ENCODE measurements around the gene RAMAC. TPM values are rescaled to one million over a fixed set of nuclear protein-coding genes. Genes with fewer than 3 reads are reported as not detected.
"Not testable (repeated sequence)": the region's sequence is repeated elsewhere in the genome, so short reads cannot be mapped to it uniquely, and the experiment has no call there.

The RAMAC gene
- total RNA-seq, 1 experiment from 2014 or later: 44.0 TPM

DNA sequence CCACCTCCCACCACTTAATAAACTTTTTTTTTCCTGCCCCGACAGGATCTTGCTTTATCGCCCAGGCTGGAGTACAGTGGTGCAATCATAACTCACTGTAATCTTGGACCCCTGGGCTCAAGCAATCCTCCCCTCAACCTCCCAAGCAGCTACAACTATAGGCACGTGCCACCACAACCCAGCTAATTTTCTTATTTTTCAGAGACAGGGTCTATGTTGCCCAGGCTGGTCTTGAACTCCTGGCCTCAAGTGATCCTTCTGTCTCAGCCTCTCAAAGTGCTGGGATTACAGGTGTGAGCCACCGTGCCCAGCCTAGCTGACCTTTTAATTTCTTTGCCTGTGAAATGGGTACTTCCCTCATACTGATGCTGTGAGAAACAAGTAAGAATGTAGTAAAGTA, 29.4 kb downstream of the RAMAC start:
- H3K36me3 ChIP-seq: peaks cover 24% of the 10 kb centered on the region
- no peak for DNase-seq
- no peaks in the 10 kb centered on the region for H3K9me3 ChIP-seq (replicated peaks)
- H3K27ac ChIP-seq: no peak overlapping the region
- H3K4me1 ChIP-seq: peaks cover 7% of the 10 kb centered on the region; the same call in 1 of the 2 replicates
- H3K27me3 ChIP-seq: no peaks in the 10 kb centered on the region
- H3K4me3 ChIP-seq: no peak overlapping the region

DNA sequence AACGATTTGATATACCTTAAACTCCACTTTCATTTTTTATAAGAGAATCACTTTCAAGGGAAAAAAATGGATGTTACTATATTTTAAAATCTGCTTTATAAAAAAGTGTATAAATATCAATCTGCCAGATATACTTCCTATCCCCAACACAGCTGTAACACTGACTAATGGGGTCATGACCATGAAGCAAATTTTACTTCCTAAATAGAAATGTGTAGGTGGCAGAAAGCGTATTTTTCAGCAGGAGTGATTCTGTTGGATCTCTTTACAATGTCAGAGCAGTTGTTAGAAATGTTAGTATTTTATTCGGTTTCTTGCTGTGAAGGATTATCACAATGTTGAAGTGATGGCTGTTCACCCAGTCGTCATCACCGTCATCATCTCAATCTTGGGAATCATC, 30.9 kb downstream of the RAMAC start:
- Histone ChIP-seq H3K27ac (no peak overlapping the region), H3K36me3 (peaks cover 37% of the 10 kb centered on the region), H3K9me3 (replicated peaks) (no peaks in the 10 kb centered on the region), H3K4me3 (no peak overlapping the region), H3K27me3 (no peaks in the 10 kb centered on the region), H3K4me1 (0 out of 2 replicates have a peak, but pooled peaks cover 3% of the 10 kb centered on the region)
- DNase-seq: no peak

GRCh38 chr15:83018436-83018835, 32.4 kb downstream of the RAMAC start:
- no peak overlapping the region for H3K4me3 ChIP-seq
- no peak for DNase-seq
- no peaks in the 10 kb centered on the region for H3K27me3 ChIP-seq
- no peak overlapping the region for H3K27ac ChIP-seq
- H3K9me3 ChIP-seq (replicated peaks): no peaks in the 10 kb centered on the region
- peaks cover 37% of the 10 kb centered on the region for H3K36me3 ChIP-seq
- H3K4me1 ChIP-seq: no peaks in the 10 kb centered on the region

GRCh38 chr15:83030021-83030420, 44.0 kb downstream of the RAMAC start:
- Histone ChIP-seq H3K9me3 (replicated peaks) (0 out of 2 replicates have a peak, but pooled peaks cover 2% of the 10 kb centered on the region), H3K27me3 (no peaks in the 10 kb centered on the region), H3K4me3 (no peak overlapping the region), H3K27ac (no peak overlapping the region), H3K4me1 (0 out of 2 replicates have a peak, but pooled peaks cover 4% of the 10 kb centered on the region), H3K36me3 (peaks cover 38% of the 10 kb centered on the region)
- no peak for DNase-seq

DNA sequence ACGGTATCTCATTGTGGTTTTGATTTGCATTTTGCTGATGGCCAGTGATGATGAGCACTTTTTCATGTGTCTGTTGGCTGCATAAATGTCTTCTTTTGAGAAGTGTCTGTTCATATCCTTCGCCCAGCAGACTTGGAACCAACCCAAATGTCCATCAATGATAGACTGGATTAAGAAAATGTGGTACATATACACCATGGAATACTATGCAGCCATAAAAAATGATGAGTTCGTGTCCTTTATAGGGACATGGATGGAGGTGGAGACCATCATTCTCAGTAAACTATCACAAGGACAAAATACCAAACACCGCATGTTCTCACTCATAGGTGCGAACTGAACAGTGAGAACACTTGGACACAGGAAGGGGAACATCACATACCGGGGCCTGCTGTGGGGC, 45.2 kb downstream of the RAMAC start:
- H3K4me3 ChIP-seq; H3K27ac ChIP-seq; H3K27me3 ChIP-seq; H3K4me1 ChIP-seq; DNase-seq; H3K9me3 ChIP-seq (replicated peaks): not testable (repeated sequence)
- H3K36me3 ChIP-seq: peaks cover 32% of the 10 kb centered on the region

GRCh38 chr15:83036253-83036652, 50.2 kb downstream of the RAMAC start:
- Histone ChIP-seq H3K36me3 (peaks cover 37% of the 10 kb centered on the region), H3K4me3 (no peak overlapping the region), H3K9me3 (replicated peaks) (peaks cover under 1% of the 10 kb centered on the region; the same call in 1 of the 2 replicates), H3K4me1 (no peaks in the 10 kb centered on the region), H3K27me3 (no peaks in the 10 kb centered on the region), H3K27ac (no peak overlapping the region)
- no peak for DNase-seq

DNA sequence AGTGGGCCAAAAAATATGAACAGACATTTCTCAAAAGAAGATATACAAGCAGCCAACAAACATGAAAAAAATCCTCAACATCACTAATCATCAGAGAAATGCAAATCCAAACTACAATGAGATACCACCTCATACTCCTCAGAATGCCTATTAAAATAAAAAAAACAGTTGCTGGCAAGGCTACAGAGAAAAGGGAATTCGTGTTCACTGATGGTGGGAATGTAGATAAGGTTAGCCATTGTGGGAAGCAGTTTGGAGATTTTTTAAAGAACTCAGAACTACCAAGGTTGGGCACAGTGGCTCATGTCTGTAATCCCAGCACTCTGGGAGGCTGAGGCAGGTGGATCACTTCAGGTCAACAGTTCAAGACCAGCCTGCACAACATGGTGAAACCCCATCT, 53.2 kb downstream of the RAMAC start:
- peaks cover 58% of the 10 kb centered on the region for H3K36me3 ChIP-seq
- H3K27me3 ChIP-seq: no peaks in the 10 kb centered on the region
- H3K4me3 ChIP-seq: no peak overlapping the region
- H3K27ac ChIP-seq: no peak overlapping the region
- DNase-seq: no peak
- no peaks in the 10 kb centered on the region for H3K4me1 ChIP-seq
- no peaks in the 10 kb centered on the region; the same call in 1 of the 2 replicates for H3K9me3 ChIP-seq (replicated peaks)

Other genes with a start within 250 kb of the RAMAC start
- gene FSD2, start 180.1 kb upstream of the RAMAC start, total RNA-seq (2014; rRNA removed; shearing (Covaris generic)): 0.06 TPM in 1 of 2 replicates, not detected in the other
- 3.4 and 5.2 TPM in 2 replicates for gene WHAMM, start 176.6 kb upstream of the RAMAC start, total RNA-seq (2014; rRNA removed; shearing (Covaris generic))
- 6.8 and 7.3 TPM in 2 replicates for gene HOMER2, start 33.5 kb upstream of the RAMAC start, total RNA-seq (2014; rRNA removed; shearing (Covaris generic))
- 11.2 and 12.3 TPM in 2 replicates for gene C15orf40, start 25.4 kb downstream of the RAMAC start, total RNA-seq (2014; rRNA removed; shearing (Covaris generic))
- 76.5 and 83.7 TPM in 2 replicates for gene BTBD1, start 81.0 kb downstream of the RAMAC start, total RNA-seq (2014; rRNA removed; shearing (Covaris generic))
- gene TM6SF1, start 121.4 kb downstream of the RAMAC start, total RNA-seq (2014; rRNA removed; shearing (Covaris generic)): 4.1 and 5.4 TPM in 2 replicates
- 71.6 and 75.2 TPM in 2 replicates for gene HDGFL3, start 221.6 kb downstream of the RAMAC start, total RNA-seq (2014; rRNA removed; shearing (Covaris generic))